A549 (cell line): ENCODE measurements around the gene PAK1. TPM values are rescaled to one million over a fixed set of nuclear protein-coding genes. Genes with fewer than 3 reads are reported as not detected.

ENCODE experiments used
- ATAC-seq, 2 experiments: fragments of 200-7000 bp in 1 of 2; fragments of >200 bp in 1 of 2; cut with Nextera tagmentation in 1 of 2; cut with Tn5 transposase in 1 of 2; 3 replicates each; pipeline versions ENCODE4 v1.8.0 to v1.9.1; 2018 to 2020; ENCODE audit warnings: mild to moderate bottlenecking in 1 of 2, moderate library complexity in 1 of 2
- CTCF ChIA-PET: fragments of 300-600 bp; sonication (Branson Sonifier 250); formaldehyde crosslinking; extraction: SDS; loops from one replicate; lab custom pipeline; 2021; ENCODE audit warnings: antibody characterized with exemption, inconsistent platforms; lab: Yijun Ruan, JAX
- POLR2A ChIA-PET: fragments of 350-600 bp; formaldehyde crosslinking; extraction: SDS; loops from one replicate; lab custom pipeline; 2021; ENCODE audit warnings: antibody characterized with exemption, inconsistent platforms; lab: Yijun Ruan, JAX
- DNase-seq, 2 experiments: peaks; one replicate each; pipeline versions ENCODE4 v3.0.0 to v3.0.0-alpha.2; 2011 to 2016; ENCODE audit warnings: low read depth in 1 of 2, low spot score in 1 of 2
- FAIRE-seq: peaks from 2 replicates; lab custom pipeline; 2011; peaks lifted over from hg19 to GRCh38; lab: Jason Lieb, UNC
- H3K27ac ChIP-seq, 2 experiments: fragments of >200 bp; sonication (Bioruptor Twin); formaldehyde crosslinking; 3 replicates each; pipeline ENCODE4 v1.5.1; 2016 to 2017
- H3K4me1 ChIP-seq: fragments of >200 bp; sonication (Bioruptor Twin); formaldehyde crosslinking; 3 replicates; pipeline ENCODE4 v1.6.1; 2016
- H3K4me2 ChIP-seq: fragments of >200 bp; sonication (Bioruptor Twin); formaldehyde crosslinking; 3 replicates; pipeline ENCODE4 v1.6.1; 2016
- H3K4me3 ChIP-seq: fragments of >200 bp; sonication (Bioruptor Twin); formaldehyde crosslinking; 3 replicates; pipeline ENCODE4 v1.5.1; 2016
- H3K9me3 ChIP-seq: fragments of >200 bp; sonication (Bioruptor Twin); formaldehyde crosslinking; 3 replicates; pipeline ENCODE4 v1.6.1; 2016
- ATOH8 ChIP-seq: fragments of 250-450 bp; sonication (Bioruptor Pico); IDR thresholded peaks from 2 replicates; pipeline ENCODE4 v1.5.0; 2020; ENCODE audit warnings: low read depth, mild to moderate bottlenecking, moderate library complexity
- BHLHE40 ChIP-seq: IDR thresholded peaks from 2 replicates; pipeline ENCODE4 v1.6.1; 2012; ENCODE audit warnings: low read depth, low read length, inconsistent platforms
- CEBPB ChIP-seq, 2 experiments: fragments of >200 bp in 1 of 2; sonication (Bioruptor Twin) in 1 of 2; formaldehyde crosslinking in 1 of 2; IDR thresholded peaks; 2 replicates each; pipeline ENCODE4 v1.6.1; 2012 to 2016
- CHD2 ChIP-seq: fragments of 150-350 bp; IDR thresholded peaks from 2 replicates; pipeline ENCODE4 v1.6.1; 2014; ENCODE audit warnings: low read length; ENCODE audit not compliant: partially characterized antibody
- CHD4 ChIP-seq: fragments of 200-600 bp; sonication (generic); IDR thresholded peaks from 2 replicates; pipeline ENCODE4 v1.6.1; 2016; ENCODE audit warnings: antibody characterized with exemption, mild to moderate bottlenecking, borderline replicate concordance
- ELK1 ChIP-seq: fragments of 150-350 bp; IDR thresholded peaks from 2 replicates; pipeline ENCODE4 v1.6.1; 2014; ENCODE audit warnings: low read depth, mild to moderate bottlenecking, low read length
- EP300 ChIP-seq, 2 experiments: fragments of >200 bp; sonication (Bioruptor Twin); formaldehyde crosslinking; IDR thresholded peaks; 2 replicates in 1 of 2; 3 replicates in 1 of 2; pipeline ENCODE4 v1.6.1; 2016 to 2017
- FOSL2 ChIP-seq, 2 experiments: fragments of 450-650 bp in 1 of 2; fragments of >200 bp in 1 of 2; sonication (Bioruptor Twin) in 1 of 2; formaldehyde crosslinking; IDR thresholded peaks; 2 replicates each; pipeline versions ENCODE4 v1.5.0 to v1.6.1; 2016 to 2020; ENCODE audit warnings: mild to moderate bottlenecking in 1 of 2, moderate library complexity in 1 of 2
- FOXS1 ChIP-seq: fragments of 250-450 bp; sonication (Bioruptor Pico); IDR thresholded peaks from 2 replicates; pipeline ENCODE4 v1.5.0; 2020; ENCODE audit warnings: mild to moderate bottlenecking, moderate library complexity
- HES2 ChIP-seq: fragments of >200 bp; sonication (Bioruptor Twin); formaldehyde crosslinking; IDR thresholded peaks from 2 replicates; pipeline ENCODE4 v1.6.1; 2016
- HEYL ChIP-seq: fragments of 250-450 bp; sonication (Bioruptor Pico); IDR thresholded peaks from 2 replicates; pipeline ENCODE4 v1.8.0; 2021; ENCODE audit warnings: mild to moderate bottlenecking, moderate library complexity
- HOXB13 ChIP-seq: fragments of 250-450 bp; sonication (Bioruptor Pico); IDR thresholded peaks from 2 replicates; pipeline ENCODE4 v1.5.0; 2020; ENCODE audit warnings: low read depth, mild to moderate bottlenecking, moderate library complexity
- HOXB5 ChIP-seq: fragments of 250-450 bp; sonication (Bioruptor Pico); IDR thresholded peaks from 2 replicates; pipeline ENCODE4 v1.5.0; 2020; ENCODE audit warnings: mild to moderate bottlenecking, moderate library complexity
- KDM1A ChIP-seq: fragments of 200-600 bp; sonication (generic); IDR thresholded peaks from 2 replicates; pipeline ENCODE4 v1.6.1; 2016; ENCODE audit warnings: low read depth, mild to moderate bottlenecking
- KDM5A ChIP-seq: fragments of 200-600 bp; sonication (generic); IDR thresholded peaks from 2 replicates; pipeline ENCODE4 v1.6.1; 2016; ENCODE audit warnings: antibody characterized with exemption, mild to moderate bottlenecking
- MYC ChIP-seq: IDR thresholded peaks from 2 replicates; pipeline ENCODE4 v1.6.1; 2012; ENCODE audit warnings: mild to moderate bottlenecking, inconsistent platforms, low read length, improper control_type of control experiment, borderline replicate concordance
- NFE2L2 ChIP-seq: fragments of 150-350 bp; conservative IDR thresholded peaks from 2 replicates; pipeline ENCODE4 v1.6.1; 2014; ENCODE audit warnings: low read length
- NR3C1 ChIP-seq: fragments of >200 bp; sonication (Bioruptor Twin); formaldehyde crosslinking; IDR thresholded peaks from 3 replicates; pipeline ENCODE4 v1.6.1; 2017
- PHF8 ChIP-seq: fragments of 200-600 bp; sonication (generic); IDR thresholded peaks from 2 replicates; pipeline ENCODE4 v1.6.1; 2016; ENCODE audit warnings: low read depth, mild to moderate bottlenecking, antibody characterized with exemption, moderate library complexity, borderline replicate concordance
- POLR2A ChIP-seq: IDR thresholded peaks from 2 replicates; pipeline ENCODE4 v1.6.1; 2012; ENCODE audit warnings: mild to moderate bottlenecking, low read length
- RARB ChIP-seq: fragments of 250-450 bp; sonication (Bioruptor Pico); IDR thresholded peaks from 2 replicates; pipeline ENCODE4 v1.8.0; 2021; ENCODE audit warnings: mild to moderate bottlenecking, moderate library complexity
- RFX5 ChIP-seq: fragments of 450-650 bp; IDR thresholded peaks from 2 replicates; pipeline ENCODE4 v1.7.1; 2014; ENCODE audit warnings: antibody characterized with exemption, mild to moderate bottlenecking, moderate library complexity
- SREBF2 ChIP-seq: fragments of 450-650 bp; IDR thresholded peaks from 2 replicates; pipeline ENCODE4 v1.6.1; 2014; ENCODE audit warnings: mild to moderate bottlenecking, moderate library complexity
- USF2 ChIP-seq: fragments of 450-650 bp; IDR thresholded peaks from 2 replicates; pipeline ENCODE4 v1.6.1; 2014; ENCODE audit warnings: antibody characterized with exemption
- ZNF302 ChIP-seq: fragments of 250-450 bp; sonication (Bioruptor Pico); IDR thresholded peaks from 2 replicates; pipeline ENCODE4 v1.9.0; 2021; ENCODE audit warnings: inconsistent platforms, mild to moderate bottlenecking, moderate library complexity
- WGBS: methylation state at CpG from one replicate; pipeline ENCODE4 v1.1.6; 2017; ENCODE audit errors: missing lambda C conversion rate; 5-methylcytosine and 5-hydroxymethylcytosine counted together
- polyA minus RNA-seq: library from RNA; depleted of rRNA, polyadenylated mRNA; stranded (reverse); fragments of >200 nt; gene quantifications from 2 replicates; pipeline ENCODE4 v1.2.3, GENCODE V29; 2011; rRNA and poly(A)+ RNA removed
- polyA plus RNA-seq, 4 experiments: library from polyadenylated mRNA; depleted of rRNA in 3 of 4; stranded (reverse); fragments of >200 nt; fragmentation: RNase III in 1 of 4; extraction: RNeasy Plus Mini Kit Qiagen cat#74134 plus additional on column Dnase treatment in 1 of 4; gene quantifications; 2 replicates in 3 of 4; 3 replicates in 1 of 4; pipeline ENCODE4 v1.2.3, GENCODE V29; 2011 to 2017
- TF ChIP-seq, protein P1 (sequence below): fragments of 200-600 bp; sonication (generic); IDR thresholded peaks from 2 replicates; pipeline ENCODE4 v1.6.1; 2016; ENCODE audit warnings: antibody characterized with exemption, mild to moderate bottlenecking, moderate library complexity
- TF ChIP-seq, protein P2 (sequence below): fragments of >200 bp; sonication (Bioruptor Twin); formaldehyde crosslinking; IDR thresholded peaks from 3 replicates; pipeline ENCODE4 v1.6.1; 2016
- TF ChIP-seq, protein P3 (sequence below): fragments of >200 bp; sonication (Bioruptor Twin); formaldehyde crosslinking; IDR thresholded peaks from 3 replicates; pipeline ENCODE4 v1.5.1; 2016

The PAK1 gene
- 60.7 and 67.3 TPM in 2 replicates for polyA plus RNA-seq (2011; rRNA removed)
- 21.9 and 22.8 TPM in 2 replicates for polyA plus RNA-seq (2012; cell fraction: cytosol; rRNA removed)
- 17.2 and 29.5 TPM in 2 replicates for polyA plus RNA-seq (2012; cell fraction: nucleus; rRNA removed)
- polyA plus RNA-seq (2017; fragmentation: RNase III; extraction: RNeasy Plus Mini Kit Qiagen cat#74134 plus additional on column Dnase treatment) = 18.9 to 22.2 TPM (median 20.6 TPM) in 3 replicates
- polyA minus RNA-seq = 71.6 and 84.6 TPM in 2 replicates

GRCh38 chr11:77473801-77474683, at the start of gene PAK1:
Gene PAK1 (minus strand): TSS chr11:77474094. CDS start chr11:77392520, 81,574 bp downstream.
- ChIA-PET POLR2A (no interaction called here), CTCF (interaction anchor here (0.8 to 1.5 kb wide), 8 partner anchors 11 to 346 kb away, joined by 3 to 5 read pairs (median 3); partner anchors contain the start of gene MYO7A)
- peak; percentile 84 to 92 for ATAC-seq
- no peaks in the 10 kb centered on the region for H3K4me1 ChIP-seq
- DNase-seq = peak; percentile 81 to 91
- FAIRE-seq = no peak
- H3K9me3 ChIP-seq = no peaks in the 10 kb centered on the region
- peak within 1 kb of the TSS; percentile 98 for H3K4me2 ChIP-seq
- H3K27ac ChIP-seq = peak within 1 kb of the TSS; percentile 86 to 91
- H3K4me3 ChIP-seq = peak within 1 kb of the TSS; percentile 85
- WGBS = under 1% methylated on average over 52 of the region's 72 CpGs
- TF ChIP-seq HOXB13 (CRISPR knock-in tag) = no peak
- TF ChIP-seq NFE2L2 = no peak
- no peak for TF ChIP-seq KDM1A
- TF ChIP-seq CHD4 = no peak
- no peak for TF ChIP-seq EP300 (IDR thresholded peaks at IDR 0.05)
- TF ChIP-seq NR3C1 = no peak
- TF ChIP-seq KDM5A = no peak
- TF ChIP-seq HEYL (CRISPR knock-in tag) = no peak
- TF ChIP-seq PHF8 = no peak
- peak; percentile 45; the same call in 1 of the 2 replicates for TF ChIP-seq HOXB5
- no peak; the same call in 1 of the 2 replicates for TF ChIP-seq MYC
- TF ChIP-seq CEBPB (IDR thresholded peaks at IDR 0.05) = peak; percentile 33 to 51; a peak in 1 of 4 replicates
- TF ChIP-seq SREBF2 = no peak
- no peak for TF ChIP-seq ATOH8 (CRISPR knock-in tag)
- TF ChIP-seq FOXS1 = no peak
- no peak for TF ChIP-seq HES2
- no peak for TF ChIP-seq ELK1
- TF ChIP-seq RFX5 = 0 out of 2 replicates have a peak, but pooled peaks have one; percentile 28
- TF ChIP-seq USF2 = no peak
- TF ChIP-seq, protein P1, sequence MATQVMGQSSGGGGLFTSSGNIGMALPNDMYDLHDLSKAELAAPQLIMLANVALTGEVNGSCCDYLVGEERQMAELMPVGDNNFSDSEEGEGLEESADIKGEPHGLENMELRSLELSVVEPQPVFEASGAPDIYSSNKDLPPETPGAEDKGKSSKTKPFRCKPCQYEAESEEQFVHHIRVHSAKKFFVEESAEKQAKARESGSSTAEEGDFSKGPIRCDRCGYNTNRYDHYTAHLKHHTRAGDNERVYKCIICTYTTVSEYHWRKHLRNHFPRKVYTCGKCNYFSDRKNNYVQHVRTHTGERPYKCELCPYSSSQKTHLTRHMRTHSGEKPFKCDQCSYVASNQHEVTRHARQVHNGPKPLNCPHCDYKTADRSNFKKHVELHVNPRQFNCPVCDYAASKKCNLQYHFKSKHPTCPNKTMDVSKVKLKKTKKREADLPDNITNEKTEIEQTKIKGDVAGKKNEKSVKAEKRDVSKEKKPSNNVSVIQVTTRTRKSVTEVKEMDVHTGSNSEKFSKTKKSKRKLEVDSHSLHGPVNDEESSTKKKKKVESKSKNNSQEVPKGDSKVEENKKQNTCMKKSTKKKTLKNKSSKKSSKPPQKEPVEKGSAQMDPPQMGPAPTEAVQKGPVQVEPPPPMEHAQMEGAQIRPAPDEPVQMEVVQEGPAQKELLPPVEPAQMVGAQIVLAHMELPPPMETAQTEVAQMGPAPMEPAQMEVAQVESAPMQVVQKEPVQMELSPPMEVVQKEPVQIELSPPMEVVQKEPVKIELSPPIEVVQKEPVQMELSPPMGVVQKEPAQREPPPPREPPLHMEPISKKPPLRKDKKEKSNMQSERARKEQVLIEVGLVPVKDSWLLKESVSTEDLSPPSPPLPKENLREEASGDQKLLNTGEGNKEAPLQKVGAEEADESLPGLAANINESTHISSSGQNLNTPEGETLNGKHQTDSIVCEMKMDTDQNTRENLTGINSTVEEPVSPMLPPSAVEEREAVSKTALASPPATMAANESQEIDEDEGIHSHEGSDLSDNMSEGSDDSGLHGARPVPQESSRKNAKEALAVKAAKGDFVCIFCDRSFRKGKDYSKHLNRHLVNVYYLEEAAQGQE = no peak
- no peak for TF ChIP-seq ZNF302 (CRISPR knock-in tag)
- TF ChIP-seq FOSL2 (IDR thresholded peaks at IDR 0.05) = no peak
- peak; percentile 96 for TF ChIP-seq FOSL2 (CRISPR knock-in tag; IDR thresholded peaks at IDR 0.05)
- no peak for TF ChIP-seq RARB (CRISPR knock-in tag)
- TF ChIP-seq CHD2 = no peak
- no peak for TF ChIP-seq POLR2A
- TF ChIP-seq, protein P2, sequence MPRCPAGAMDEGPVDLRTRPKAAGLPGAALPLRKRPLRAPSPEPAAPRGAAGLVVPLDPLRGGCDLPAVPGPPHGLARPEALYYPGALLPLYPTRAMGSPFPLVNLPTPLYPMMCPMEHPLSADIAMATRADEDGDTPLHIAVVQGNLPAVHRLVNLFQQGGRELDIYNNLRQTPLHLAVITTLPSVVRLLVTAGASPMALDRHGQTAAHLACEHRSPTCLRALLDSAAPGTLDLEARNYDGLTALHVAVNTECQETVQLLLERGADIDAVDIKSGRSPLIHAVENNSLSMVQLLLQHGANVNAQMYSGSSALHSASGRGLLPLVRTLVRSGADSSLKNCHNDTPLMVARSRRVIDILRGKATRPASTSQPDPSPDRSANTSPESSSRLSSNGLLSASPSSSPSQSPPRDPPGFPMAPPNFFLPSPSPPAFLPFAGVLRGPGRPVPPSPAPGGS = no peak
- TF ChIP-seq, protein P3, sequence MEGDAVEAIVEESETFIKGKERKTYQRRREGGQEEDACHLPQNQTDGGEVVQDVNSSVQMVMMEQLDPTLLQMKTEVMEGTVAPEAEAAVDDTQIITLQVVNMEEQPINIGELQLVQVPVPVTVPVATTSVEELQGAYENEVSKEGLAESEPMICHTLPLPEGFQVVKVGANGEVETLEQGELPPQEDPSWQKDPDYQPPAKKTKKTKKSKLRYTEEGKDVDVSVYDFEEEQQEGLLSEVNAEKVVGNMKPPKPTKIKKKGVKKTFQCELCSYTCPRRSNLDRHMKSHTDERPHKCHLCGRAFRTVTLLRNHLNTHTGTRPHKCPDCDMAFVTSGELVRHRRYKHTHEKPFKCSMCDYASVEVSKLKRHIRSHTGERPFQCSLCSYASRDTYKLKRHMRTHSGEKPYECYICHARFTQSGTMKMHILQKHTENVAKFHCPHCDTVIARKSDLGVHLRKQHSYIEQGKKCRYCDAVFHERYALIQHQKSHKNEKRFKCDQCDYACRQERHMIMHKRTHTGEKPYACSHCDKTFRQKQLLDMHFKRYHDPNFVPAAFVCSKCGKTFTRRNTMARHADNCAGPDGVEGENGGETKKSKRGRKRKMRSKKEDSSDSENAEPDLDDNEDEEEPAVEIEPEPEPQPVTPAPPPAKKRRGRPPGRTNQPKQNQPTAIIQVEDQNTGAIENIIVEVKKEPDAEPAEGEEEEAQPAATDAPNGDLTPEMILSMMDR = peak; percentile 23; the same call in 1 of the 3 replicates
- peak; percentile 22; the same call in 1 of the 2 replicates for TF ChIP-seq BHLHE40
